Thyroid gland (tissue), 4 donors: ENCODE measurements around the gene ALOXE3. TPM values are rescaled to one million over a fixed set of nuclear protein-coding genes. Genes with fewer than 3 reads are reported as not detected.

Source experiments
- DNase-seq, 2 donors: peaks; one replicate each; pipeline ENCODE4 v3.0.0-alpha.2; 2019
- H3K27ac ChIP-seq, 3 donors: fragments of 200-600 bp; sonication (generic); 1 replicate in 2 of 3; 2 replicates in 1 of 3; pipeline ENCODE4 v1.5.1; 2016 to 2019; ENCODE audit warnings: mild to moderate bottlenecking in 1 of 3, moderate library complexity in 1 of 3
- H3K27me3 ChIP-seq: fragments of 200-600 bp; sonication (generic); one replicate; pipeline ENCODE4 v1.5.1; 2019
- H3K36me3 ChIP-seq, 2 donors: fragments of 200-600 bp; sonication (generic); one replicate each; pipeline ENCODE4 v1.5.1; 2016 to 2019
- H3K4me1 ChIP-seq, 2 donors: fragments of 200-600 bp; sonication (generic); one replicate each; pipeline ENCODE4 v1.5.1; 2017 to 2019
- H3K4me3 ChIP-seq, 3 donors: fragments of 200-600 bp; sonication (generic); replicated peaks in 1 of 3; 1 replicate in 2 of 3; 2 replicates in 1 of 3; pipeline ENCODE4 v1.5.1; 2016; ENCODE audit warnings: mild to moderate bottlenecking in 1 of 3
- H3K9me3 ChIP-seq: fragments of 200-600 bp; sonication (generic); one replicate; pipeline ENCODE4 v1.5.1; 2017
- CTCF ChIP-seq, 6 experiments: fragments of 200-600 bp in 3 of 6; fragments of 450-650 bp in 3 of 6; sonication (generic) in 3 of 6; IDR thresholded peaks; one replicate each; pipeline ENCODE4 v1.5.1; 2016 to 2019; ENCODE audit warnings: antibody characterized with exemption in 6 of 6, mild to moderate bottlenecking in 2 of 6, inconsistent platforms in 1 of 6, moderate library complexity in 1 of 6
- POLR2A ChIP-seq, 2 donors: fragments of 450-650 bp; IDR thresholded peaks; one replicate each; pipeline ENCODE4 v1.6.1; 2017; ENCODE audit warnings: antibody characterized with exemption in 2 of 2, mild to moderate bottlenecking in 2 of 2, moderate library complexity in 1 of 2
- WGBS, 2 donors: methylation state at CpG; one replicate each; pipeline ENCODE4 v1.1.5; 2017; 5-methylcytosine and 5-hydroxymethylcytosine counted together
- intact Hi-C: fragments of 100-400 bp; cut with DNase I; formaldehyde crosslinking; loops from one replicate; pipeline ENCODE4 v1.15.1; 2023
- total RNA-seq, 4 donors: library from RNA; depleted of rRNA; stranded (reverse); fragments of >200 nt; gene quantifications; one replicate each; pipeline ENCODE4 v1.2.3, GENCODE V29; 2016

The ALOXE3 gene
- total RNA-seq, 4 donors from 2014 or later: not detected

GRCh38 chr17:8147141-8147804, 29.0 kb upstream of the ALOXE3 start:
- H3K4me3 ChIP-seq: no peak overlapping the region
- no peak for DNase-seq
- H3K36me3 ChIP-seq: peaks cover 85 to 90% of the 10 kb centered on the region in 2 donors
- intact Hi-C loops: loop anchor here (10.0 kb wide), 1 partner anchor 302 kb away; no protein-coding TSS in a partner anchor
- peak overlapping the region in 2 of 3 donors; percentile 70 to 98 for H3K27ac ChIP-seq
- peaks cover 15 to 17% of the 10 kb centered on the region in 2 donors for H3K4me1 ChIP-seq
- TF ChIP-seq POLR2A (IDR thresholded peaks at IDR 0.05): no peak
- TF ChIP-seq CTCF (IDR thresholded peaks at IDR 0.05): no peak
- H3K9me3 ChIP-seq: no peaks in the 10 kb centered on the region
- H3K27me3 ChIP-seq: no peaks in the 10 kb centered on the region
- 90 to 94% methylated on average over 25 to 26 of the region's 26 CpGs for WGBS, 2 donors

- peaks cover 92 to 93% of the 10 kb centered on the region in 2 donors for H3K36me3 ChIP-seq
- TF ChIP-seq CTCF (IDR thresholded peaks at IDR 0.05) (no peak), POLR2A (IDR thresholded peaks at IDR 0.05) (no peak)
Observed at GRCh38 chr17:8146381-8147140, 28.2 kb upstream of the ALOXE3 start.

GRCh38 chr17:8145811-8146210, 27.5 kb upstream of the ALOXE3 start:
- no peak for TF ChIP-seq CTCF (IDR thresholded peaks at IDR 0.05)
- TF ChIP-seq POLR2A (IDR thresholded peaks at IDR 0.05): no peak
- WGBS, 2 donors: 94 to 99% methylated on average over 9 to 11 of the region's 12 CpGs
- peaks cover 100% of the 10 kb centered on the region in 2 donors for H3K36me3 ChIP-seq
- DNase-seq: no peak
- H3K9me3 ChIP-seq: no peaks in the 10 kb centered on the region
- peak overlapping the region in 2 of 3 donors; percentile 11 to 70 for H3K27ac ChIP-seq
- H3K27me3 ChIP-seq: no peaks in the 10 kb centered on the region
- H3K4me3 ChIP-seq: no peak overlapping the region
- H3K4me1 ChIP-seq: peaks cover 10 to 14% of the 10 kb centered on the region in 2 donors
- intact Hi-C loops: loop anchor here (10.0 kb wide), 1 partner anchor 301 kb away; no protein-coding TSS in a partner anchor

More at GRCh38 chr17:8146381-8147140, 28.2 kb upstream of the ALOXE3 start:
- Histone ChIP-seq H3K27me3 (no peaks in the 10 kb centered on the region), H3K4me3 (no peak overlapping the region), H3K9me3 (no peaks in the 10 kb centered on the region), H3K27ac (peak overlapping the region in 2 of 3 donors; percentile 11 to 70), H3K4me1 (peaks cover 15 to 16% of the 10 kb centered on the region in 2 donors)
- DNase-seq: no peak
- WGBS, 2 donors: 95 to 97% methylated on average over 14 of the region's 14 CpGs
- intact Hi-C loops: loop anchor here (10.0 kb wide), 1 partner anchor 302 kb away; no protein-coding TSS in a partner anchor

- no peak overlapping the region for H3K27ac ChIP-seq
Observed at GRCh38 chr17:8144401-8145231, 26.3 kb upstream of the ALOXE3 start.

More at GRCh38 chr17:8144401-8145231, 26.3 kb upstream of the ALOXE3 start:
- H3K4me3 ChIP-seq: no peak overlapping the region
- no peaks in the 10 kb centered on the region for H3K9me3 ChIP-seq
- WGBS, 2 donors: 85 to 91% methylated on average over 3 to 5 of the region's 15 CpGs
- H3K36me3 ChIP-seq: peaks cover 100% of the 10 kb centered on the region in 2 donors
- TF ChIP-seq CTCF (IDR thresholded peaks at IDR 0.05): no peak
- TF ChIP-seq POLR2A (IDR thresholded peaks at IDR 0.05): no peak
- intact Hi-C loops: loop anchor here (10.0 kb wide), 1 partner anchor 300 kb away; no protein-coding TSS in a partner anchor
- no peaks in the 10 kb centered on the region for H3K27me3 ChIP-seq
- H3K4me1 ChIP-seq: peaks cover 4 to 18% of the 10 kb centered on the region in 2 donors
- DNase-seq: no peak
